Stimulated activated naive B cell treated with anti-CD40 and anti-IgM and Interleukin-4, amounts not matched to agents 10 μg/mL and 1 μg/mL and 100 μg/mL, for 72 hours (primary cell): Measurements from ENCODE around the gene ETNPPL.

Source experiments
- ATAC-seq, 2 donors: fragments of 150-1000 bp; cut with Tn5 transposase; replicated peaks; 2 replicates each; pipeline ENCODE4 v1.10.0; 2021; ENCODE audit warnings: moderate library complexity in 1 of 2
- DNase-seq: peaks from one replicate; pipeline ENCODE4 v3.0.0; 2021
- H3K27ac Mint-ChIP-seq: one replicate; pipeline ENCODE4 v1.8.0; 2022; ENCODE audit warnings: mild to moderate bottlenecking, mixed read lengths
- H3K27me3 Mint-ChIP-seq, 2 donors: one replicate each; pipeline ENCODE4 v1.8.0; 2022; ENCODE audit warnings: mixed read lengths in 2 of 2
- H3K36me3 Mint-ChIP-seq, 2 donors: one replicate each; pipeline ENCODE4 v1.8.0; 2022; ENCODE audit warnings: mixed read lengths in 2 of 2, mild to moderate bottlenecking in 1 of 2
- H3K4me1 Mint-ChIP-seq, 2 donors: one replicate each; pipeline ENCODE4 v1.8.0; 2022; ENCODE audit warnings: mixed read lengths in 2 of 2, mild to moderate bottlenecking in 1 of 2
- H3K4me3 Mint-ChIP-seq, 2 donors: one replicate each; pipeline ENCODE4 v1.8.0; 2022; ENCODE audit warnings: mild to moderate bottlenecking in 2 of 2, mixed read lengths in 2 of 2, moderate library complexity in 1 of 2
- H3K9me3 Mint-ChIP-seq, 2 donors: one replicate each; pipeline ENCODE4 v1.8.0; 2022; ENCODE audit warnings: mixed read lengths in 2 of 2, mild to moderate bottlenecking in 1 of 2

Gene ETNPPL

DNA sequence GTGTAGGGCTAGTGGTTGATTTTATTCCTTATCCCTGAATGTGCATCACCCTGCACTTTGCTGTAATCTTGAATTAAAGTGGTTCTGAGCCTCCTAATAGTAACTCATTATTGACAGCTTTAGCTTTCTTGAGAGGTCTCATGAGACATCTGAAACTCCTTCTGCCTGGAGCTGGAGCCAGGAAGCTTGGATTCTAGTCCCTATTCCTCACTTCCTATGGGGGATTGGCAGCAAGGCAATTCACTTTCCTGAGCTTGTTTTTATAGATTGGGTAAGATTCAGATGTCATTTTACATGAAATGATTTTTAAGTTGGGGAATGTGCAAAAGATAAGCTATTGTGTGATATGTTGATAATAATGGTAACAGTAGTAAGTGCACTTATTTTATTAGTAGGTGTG is 17.1 kb upstream of the ETNPPL start:
- ATAC-seq (no peak), DNase-seq (no peak)
- Mint-ChIP-seq H3K27me3 (peaks cover 19 to 20% of the 10 kb centered on the region in 2 donors), H3K4me3 (no peak overlapping the region), H3K9me3 (peaks cover 0 to 3% of the 10 kb centered on the region in 2 donors), H3K36me3 (no peaks in the 10 kb centered on the region), H3K4me1 (peaks cover 4 to 5% of the 10 kb centered on the region in 2 donors), H3K27ac (no peak overlapping the region)

DNA sequence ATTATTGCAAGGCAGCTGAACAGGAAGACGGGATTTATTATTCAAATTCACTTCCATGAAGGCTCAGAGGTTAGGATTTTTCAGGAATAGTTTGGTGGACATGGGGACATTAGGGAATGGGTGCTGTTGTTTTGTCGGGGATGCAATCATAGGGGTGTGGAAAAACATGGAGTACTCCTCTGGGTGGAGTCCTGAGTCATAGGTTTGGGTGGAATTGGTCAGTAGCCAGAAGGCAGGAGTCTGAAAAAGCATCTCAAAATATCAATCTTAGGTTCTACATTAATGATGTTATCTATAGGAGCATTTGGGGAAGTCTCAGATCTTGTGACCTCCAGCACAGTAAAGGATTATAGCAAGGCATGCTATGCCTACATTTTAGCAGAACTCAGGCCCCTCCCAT is 14.5 kb upstream of the ETNPPL start:
- no peak overlapping the region for H3K27ac Mint-ChIP-seq
- no peak overlapping the region for H3K4me3 Mint-ChIP-seq
- peaks cover 0 to 1% of the 10 kb centered on the region in 2 donors for H3K36me3 Mint-ChIP-seq

DNA sequence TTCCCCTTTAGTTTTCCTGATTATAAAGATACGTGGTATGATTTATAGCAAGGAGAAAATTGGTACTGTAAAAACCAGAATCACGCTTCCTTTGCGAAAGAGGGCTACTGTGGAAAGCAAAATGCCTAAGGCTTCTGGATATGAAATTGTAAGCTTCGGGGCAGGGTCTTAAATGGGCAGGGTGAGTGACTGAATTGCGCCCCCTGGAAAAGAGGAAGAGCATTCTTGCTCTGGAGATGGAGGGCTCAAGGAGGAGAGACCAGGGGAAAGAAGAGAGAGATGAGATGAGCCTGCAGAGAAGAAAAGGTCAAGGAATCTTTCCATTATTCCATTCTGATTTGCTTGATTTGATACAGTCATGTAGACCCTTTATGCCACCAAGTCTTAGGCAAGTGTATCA is 13.1 kb upstream of the ETNPPL start:
- H3K4me3 Mint-ChIP-seq: no peak overlapping the region
- peaks cover 0 to 3% of the 10 kb centered on the region in 2 donors for H3K9me3 Mint-ChIP-seq
- peaks cover 0 to 1% of the 10 kb centered on the region in 2 donors for H3K36me3 Mint-ChIP-seq
- ATAC-seq (no peak), DNase-seq (no peak)
- H3K4me1 Mint-ChIP-seq: peaks cover 4 to 5% of the 10 kb centered on the region in 2 donors
- peaks cover 26 to 28% of the 10 kb centered on the region in 2 donors for H3K27me3 Mint-ChIP-seq
- no peak overlapping the region for H3K27ac Mint-ChIP-seq

More for the DNA sequence above, 14.5 kb upstream of the ETNPPL start:
- Mint-ChIP-seq H3K9me3 (peaks cover 0 to 3% of the 10 kb centered on the region in 2 donors), H3K27me3 (peaks cover 24 to 26% of the 10 kb centered on the region in 2 donors), H3K4me1 (peaks cover 4 to 5% of the 10 kb centered on the region in 2 donors)
- DNase-seq (no peak), ATAC-seq (peak; percentile 31 to 36)

GRCh38 chr4:108774809-108775530 is 12.1 kb upstream of the ETNPPL start:
- Mint-ChIP-seq H3K4me1 (peaks cover 4 to 5% of the 10 kb centered on the region in 2 donors), H3K27ac (no peak overlapping the region), H3K27me3 (peaks cover 22 to 26% of the 10 kb centered on the region in 2 donors), H3K36me3 (peaks cover 0 to 1% of the 10 kb centered on the region in 2 donors), H3K4me3 (no peak overlapping the region), H3K9me3 (peaks cover 0 to 3% of the 10 kb centered on the region in 2 donors)
- no peak for DNase-seq
- no peak for ATAC-seq

GRCh38 chr4:108772402-108772801 is 9.5 kb upstream of the ETNPPL start:
- H3K27me3 Mint-ChIP-seq: peaks cover 19 to 27% of the 10 kb centered on the region in 2 donors
- peaks cover 2 to 3% of the 10 kb centered on the region in 2 donors for H3K4me1 Mint-ChIP-seq
- DNase-seq (no peak), ATAC-seq (no peak)
- no peak overlapping the region for H3K4me3 Mint-ChIP-seq
- H3K27ac Mint-ChIP-seq: no peak overlapping the region
- peaks cover 0 to 2% of the 10 kb centered on the region in 2 donors for H3K9me3 Mint-ChIP-seq
- H3K36me3 Mint-ChIP-seq: peaks cover 0 to 1% of the 10 kb centered on the region in 2 donors

DNA sequence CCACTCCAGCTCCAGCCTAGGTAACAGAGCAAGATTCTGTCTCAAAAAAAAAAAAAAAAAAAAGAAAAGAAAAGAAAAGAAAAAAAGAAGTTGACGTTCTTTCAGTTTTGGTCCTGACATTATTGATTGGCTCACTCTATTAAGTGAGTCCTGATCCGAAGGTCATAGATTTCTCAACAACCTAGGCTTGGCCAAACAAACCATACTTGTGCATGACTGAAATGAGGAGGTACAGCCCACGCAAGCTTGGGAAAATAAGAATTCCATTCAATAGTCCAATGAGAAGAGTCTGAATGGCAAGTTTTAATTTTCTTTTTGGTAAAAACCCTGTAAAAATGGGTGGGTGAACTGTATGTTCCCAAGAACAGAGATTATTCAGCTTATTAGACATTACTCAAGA is 3.2 kb upstream of the ETNPPL start:
- no peak overlapping the region for H3K4me3 Mint-ChIP-seq
- peaks cover 11 to 20% of the 10 kb centered on the region in 2 donors for H3K4me1 Mint-ChIP-seq
- H3K9me3 Mint-ChIP-seq: no peaks in the 10 kb centered on the region
- no peak for DNase-seq
- H3K27me3 Mint-ChIP-seq: peaks cover 39 to 47% of the 10 kb centered on the region in 2 donors
- ATAC-seq: no peak
- H3K27ac Mint-ChIP-seq: no peak overlapping the region
- H3K36me3 Mint-ChIP-seq: peaks cover 0 to 4% of the 10 kb centered on the region in 2 donors

GRCh38 chr4:108763986-108764385 is 1.1 kb upstream of the ETNPPL start:
- Mint-ChIP-seq H3K27me3 (peaks cover 43 to 45% of the 10 kb centered on the region in 2 donors), H3K4me1 (peaks cover 11 to 20% of the 10 kb centered on the region in 2 donors), H3K9me3 (no peaks in the 10 kb centered on the region), H3K4me3 (no peak overlapping the region), H3K36me3 (peaks cover 0 to 4% of the 10 kb centered on the region in 2 donors), H3K27ac (no peak overlapping the region)
- DNase-seq: no peak
- ATAC-seq: no peak

DNA sequence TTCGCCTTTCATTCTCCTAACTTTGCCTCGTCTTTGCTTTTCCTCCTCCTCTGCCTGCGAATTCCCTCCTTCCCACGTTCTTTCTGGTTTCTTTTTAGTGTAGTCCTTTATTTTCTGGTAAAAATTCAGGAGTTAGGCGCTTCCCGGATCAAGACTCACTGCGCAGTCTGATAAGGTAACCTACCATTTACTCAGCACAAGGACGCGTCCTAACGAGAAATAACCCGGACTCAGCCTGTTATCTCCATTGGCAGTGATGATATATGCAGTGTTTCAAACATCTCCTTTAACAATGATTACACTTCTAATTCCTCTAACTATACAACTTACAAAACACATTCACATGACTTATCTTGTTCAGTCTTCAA is 357 bp upstream of the ETNPPL start:
- no peak for DNase-seq
- H3K9me3 Mint-ChIP-seq: no peaks in the 10 kb centered on the region
- H3K4me3 Mint-ChIP-seq: peak overlapping the region; percentile 80 to 86
- H3K27ac Mint-ChIP-seq: no peak overlapping the region
- no peak for ATAC-seq
- H3K27me3 Mint-ChIP-seq: peaks cover 43 to 45% of the 10 kb centered on the region in 2 donors
- H3K4me1 Mint-ChIP-seq: peaks cover 11 to 20% of the 10 kb centered on the region in 2 donors
- H3K36me3 Mint-ChIP-seq: peaks cover 0 to 4% of the 10 kb centered on the region in 2 donors

DNA sequence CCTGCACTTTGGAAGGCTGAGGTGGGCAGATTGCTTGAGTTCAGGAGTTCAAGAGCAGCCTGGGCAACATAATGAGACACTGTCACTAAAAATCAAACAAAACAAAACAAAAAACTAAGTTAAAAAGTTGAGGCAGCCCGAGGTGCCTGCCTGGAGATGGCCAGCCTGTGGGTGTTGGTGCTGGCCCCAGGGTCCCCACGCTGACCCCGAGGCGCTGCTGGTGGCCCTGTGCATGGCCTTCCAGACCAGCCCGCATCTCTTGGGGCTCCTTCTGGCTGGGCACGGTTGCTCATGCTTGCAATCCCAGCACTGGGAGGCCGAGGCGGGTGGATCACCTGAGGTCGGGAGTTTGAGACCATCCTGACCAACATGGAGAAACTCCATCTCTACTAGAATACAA is 4.4 kb downstream of the ETNPPL start:
- Mint-ChIP-seq H3K9me3 (no peaks in the 10 kb centered on the region), H3K36me3 (peaks cover 0 to 4% of the 10 kb centered on the region in 2 donors), H3K4me1 (peaks cover 11 to 19% of the 10 kb centered on the region in 2 donors), H3K4me3 (no peak overlapping the region), H3K27ac (no peak overlapping the region), H3K27me3 (peaks cover 23 to 29% of the 10 kb centered on the region in 2 donors)
- DNase-seq (no peak), ATAC-seq (no peak)

DNA sequence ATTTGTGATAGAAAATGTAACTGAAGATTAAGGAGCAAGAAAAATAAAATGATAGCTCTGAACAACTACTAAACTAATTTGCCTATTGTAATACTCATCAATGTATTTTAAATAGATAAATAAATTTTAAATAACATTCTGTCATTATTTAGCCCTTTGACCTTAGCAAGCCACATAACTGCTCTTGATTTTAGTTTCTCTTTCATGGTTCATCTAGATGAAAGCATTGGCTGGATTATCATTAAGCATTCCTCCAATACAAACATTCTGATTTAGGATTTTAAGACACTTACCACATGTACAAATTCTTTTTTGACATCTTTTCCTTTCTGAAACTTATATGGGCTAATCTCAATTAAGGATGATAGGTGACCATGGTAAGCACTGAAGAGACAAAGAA is 8.5 kb downstream of the ETNPPL start:
- Mint-ChIP-seq H3K9me3 (no peaks in the 10 kb centered on the region), H3K36me3 (no peaks in the 10 kb centered on the region), H3K4me3 (no peak overlapping the region), H3K27ac (no peak overlapping the region), H3K4me1 (peaks cover 0 to 6% of the 10 kb centered on the region in 2 donors), H3K27me3 (peaks cover 5 to 21% of the 10 kb centered on the region in 2 donors)
- ATAC-seq (no peak), DNase-seq (no peak)

GRCh38 chr4:108751321-108751720 is 11.5 kb downstream of the ETNPPL start:
- no peak overlapping the region for H3K27ac Mint-ChIP-seq
- H3K27me3 Mint-ChIP-seq: peaks cover 5 to 24% of the 10 kb centered on the region in 2 donors
- peaks cover 0 to 6% of the 10 kb centered on the region in 2 donors for H3K4me1 Mint-ChIP-seq
- H3K36me3 Mint-ChIP-seq: no peaks in the 10 kb centered on the region
- ATAC-seq (peak; percentile 38 to 70), DNase-seq (no peak)
- no peak overlapping the region for H3K4me3 Mint-ChIP-seq
- no peaks in the 10 kb centered on the region for H3K9me3 Mint-ChIP-seq

DNA sequence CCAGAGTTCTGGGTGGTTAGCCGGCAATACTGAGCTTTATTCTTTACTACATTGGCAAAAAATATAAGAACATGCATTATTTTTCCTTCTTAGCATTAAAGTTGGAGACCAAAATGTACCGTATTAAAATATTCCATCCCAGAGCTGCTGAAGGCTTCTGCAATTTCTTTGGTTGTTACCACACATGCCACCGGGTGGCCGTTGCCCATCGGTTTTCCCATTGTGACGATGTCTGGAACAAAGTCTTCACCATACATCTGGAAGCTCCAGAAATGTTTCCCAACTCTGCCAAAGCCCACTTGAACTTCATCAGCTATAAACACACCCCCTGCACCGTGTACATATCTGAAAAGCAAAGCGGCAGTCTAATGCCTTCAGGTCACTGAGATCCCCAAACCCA is 13.7 kb downstream of the ETNPPL start:
- H3K36me3 Mint-ChIP-seq: no peaks in the 10 kb centered on the region
- peaks cover 5 to 24% of the 10 kb centered on the region in 2 donors for H3K27me3 Mint-ChIP-seq
- H3K9me3 Mint-ChIP-seq: no peaks in the 10 kb centered on the region
- ATAC-seq: no peak
- no peak for DNase-seq
- H3K4me1 Mint-ChIP-seq: peaks cover 0 to 6% of the 10 kb centered on the region in 2 donors
- H3K27ac Mint-ChIP-seq: no peak overlapping the region
- no peak overlapping the region for H3K4me3 Mint-ChIP-seq

DNA sequence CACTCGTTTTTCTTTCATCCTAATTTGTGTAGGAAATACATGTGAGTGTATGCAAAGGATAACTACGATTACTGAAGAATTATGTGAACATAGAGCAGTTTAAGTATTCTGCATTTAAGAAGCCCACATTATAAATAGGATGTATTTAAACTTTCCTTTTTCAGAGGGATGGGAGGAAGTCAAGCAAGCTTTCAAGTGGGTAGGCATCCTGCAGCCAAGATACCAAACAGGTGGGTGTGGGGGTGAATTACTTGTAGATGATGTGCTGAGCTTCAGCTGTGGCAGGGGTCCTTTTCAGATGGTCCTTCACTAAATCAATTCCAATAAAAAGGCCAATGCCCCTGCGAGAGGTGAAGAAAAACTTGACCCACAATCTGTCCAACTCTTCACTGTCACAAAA is 16.3 kb downstream of the ETNPPL start:
- Mint-ChIP-seq H3K27ac (no peak overlapping the region), H3K4me3 (no peak overlapping the region), H3K9me3 (no peaks in the 10 kb centered on the region), H3K36me3 (no peaks in the 10 kb centered on the region), H3K4me1 (peaks cover 0 to 4% of the 10 kb centered on the region in 2 donors), H3K27me3 (peaks cover 5 to 13% of the 10 kb centered on the region in 2 donors)
- no peak for DNase-seq
- ATAC-seq: no peak

DNA sequence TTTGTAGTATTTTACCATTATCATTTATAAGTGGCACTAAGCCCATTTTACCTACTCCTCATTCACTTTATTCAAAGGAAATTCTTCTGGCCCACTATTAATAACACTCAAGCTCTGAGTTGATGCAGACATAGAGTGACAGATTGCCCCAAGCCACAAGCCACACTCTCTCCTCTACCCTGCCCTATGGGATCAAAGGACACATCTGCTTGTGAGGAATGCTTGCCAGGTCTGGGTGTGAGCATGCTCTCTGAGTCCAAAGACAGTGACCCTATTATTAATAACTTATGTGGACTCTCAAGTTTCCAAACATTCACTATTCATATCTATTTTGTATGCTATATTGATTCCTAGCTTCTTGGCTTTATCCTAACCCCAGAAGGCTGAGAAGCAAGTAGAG is 18.5 kb downstream of the ETNPPL start:
- no peak for DNase-seq
- no peaks in the 10 kb centered on the region for H3K4me1 Mint-ChIP-seq
- H3K27ac Mint-ChIP-seq: no peak overlapping the region

More for the DNA sequence above, 18.5 kb downstream of the ETNPPL start:
- Mint-ChIP-seq H3K9me3 (no peaks in the 10 kb centered on the region), H3K36me3 (no peaks in the 10 kb centered on the region), H3K4me3 (no peak overlapping the region), H3K27me3 (peaks cover 3% of the 10 kb centered on the region in 2 donors)
- ATAC-seq: no peak
